KMS-11 (cell line): ENCODE results near the gene FAM216A.

ENCODE experiments used
- H2AFZ ChIP-seq: fragments of 200-600 bp; sonication (generic); 2 replicates; pipeline ENCODE4 v1.6.1; 2016; ENCODE audit warnings: antibody characterized with exemption, mixed run types, low read depth
- H3K27ac ChIP-seq: fragments of 200-600 bp; sonication (generic); 2 replicates; pipeline ENCODE4 v1.6.1; 2016; ENCODE audit warnings: mild to moderate bottlenecking, mixed run types
- H3K27me3 ChIP-seq: fragments of 200-600 bp; sonication (generic); 2 replicates; pipeline ENCODE4 v1.6.1; 2017; ENCODE audit warnings: mild to moderate bottlenecking, low read depth, mixed run types, moderate library complexity; ENCODE audit not compliant: insufficient read depth
- H3K36me3 ChIP-seq: fragments of 200-600 bp; sonication (generic); 2 replicates; pipeline ENCODE4 v1.6.1; 2017; ENCODE audit warnings: mild to moderate bottlenecking, mixed run types; ENCODE audit not compliant: insufficient read depth
- H3K4me1 ChIP-seq: fragments of 200-600 bp; sonication (generic); 2 replicates; pipeline ENCODE4 v1.6.1; 2016; ENCODE audit warnings: mild to moderate bottlenecking, low read depth, mixed run types; ENCODE audit not compliant: poor library complexity, severe bottlenecking
- H3K4me2 ChIP-seq: fragments of 200-600 bp; sonication (generic); 2 replicates; pipeline ENCODE4 v1.7.0; 2016; ENCODE audit warnings: mild to moderate bottlenecking, mixed run types
- H3K4me3 ChIP-seq: fragments of 200-600 bp; sonication (generic); IDR thresholded peaks from 2 replicates; pipeline ENCODE4 v1.6.1; 2017; ENCODE audit warnings: low read depth, low read length, mixed read lengths; ENCODE audit not compliant: insufficient read depth
- H3K79me2 ChIP-seq: fragments of 200-600 bp; sonication (generic); 2 replicates; pipeline ENCODE4 v1.6.1; 2016; ENCODE audit warnings: low read depth, mixed run types; ENCODE audit not compliant: insufficient read depth
- H3K9ac ChIP-seq: fragments of 200-600 bp; sonication (generic); 2 replicates; pipeline ENCODE4 v1.6.1; 2016; ENCODE audit warnings: mild to moderate bottlenecking, mixed run types
- H4K20me1 ChIP-seq: fragments of 200-600 bp; sonication (generic); 2 replicates; pipeline ENCODE4 v1.6.1; 2016; ENCODE audit warnings: mild to moderate bottlenecking, mixed run types; ENCODE audit not compliant: insufficient read depth
- CTCF ChIP-seq: fragments of 200-600 bp; sonication (generic); conservative IDR thresholded peaks from 2 replicates; pipeline ENCODE4 v1.6.1; 2017; ENCODE audit warnings: low read depth, mild to moderate bottlenecking, antibody characterized with exemption, low read length, moderate library complexity, mixed read lengths

The FAM216A gene

GRCh38 chr12:110528277-110528839 lies 59.7 kb downstream of the FAM216A start:
- H3K9ac ChIP-seq: no peak overlapping the region
- no peaks in the 10 kb centered on the region for H3K79me2 ChIP-seq
- H3K4me1 ChIP-seq: peaks cover 27% of the 10 kb centered on the region
- no peaks in the 10 kb centered on the region for H3K36me3 ChIP-seq
- no peak overlapping the region for H2AFZ ChIP-seq
- no peak overlapping the region for H3K4me3 ChIP-seq
- H4K20me1 ChIP-seq: no peaks in the 10 kb centered on the region
- no peak overlapping the region for H3K4me2 ChIP-seq
- TF ChIP-seq CTCF: no peak
- no peaks in the 10 kb centered on the region for H3K27me3 ChIP-seq
- H3K27ac ChIP-seq: no peak overlapping the region

DNA sequence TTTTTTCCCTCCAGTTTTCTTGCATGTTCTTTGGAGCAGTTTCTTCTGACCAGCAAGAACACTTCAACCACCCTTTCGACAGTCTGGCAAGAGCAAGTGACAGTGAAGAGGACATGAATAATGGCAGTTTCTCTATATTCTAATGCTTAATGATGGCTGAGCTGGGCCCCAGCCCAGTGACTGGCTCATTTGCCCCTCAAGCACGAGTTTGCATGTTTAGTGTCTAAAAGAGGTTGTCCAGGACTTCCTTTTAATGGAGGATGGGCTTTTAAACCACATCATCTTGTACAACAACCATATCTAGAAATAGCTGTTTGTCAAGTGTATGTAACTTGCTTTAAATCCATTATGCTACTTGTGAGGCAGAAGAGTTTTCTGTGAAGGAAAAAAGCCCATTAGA lies 61.9 kb downstream of the FAM216A start:
- Histone ChIP-seq H4K20me1 (no peaks in the 10 kb centered on the region), H3K27ac (no peak overlapping the region), H3K4me3 (no peak overlapping the region), H3K36me3 (no peaks in the 10 kb centered on the region), H3K9ac (no peak overlapping the region), H2AFZ (no peak overlapping the region), H3K4me2 (no peak overlapping the region), H3K4me1 (peaks cover 41% of the 10 kb centered on the region), H3K27me3 (no peaks in the 10 kb centered on the region), H3K79me2 (no peaks in the 10 kb centered on the region)
- TF ChIP-seq CTCF: no peak

GRCh38 chr12:110531741-110532333 lies 63.2 kb downstream of the FAM216A start:
- no peak for TF ChIP-seq CTCF
- H3K79me2 ChIP-seq: no peaks in the 10 kb centered on the region
- H3K27me3 ChIP-seq: no peaks in the 10 kb centered on the region
- no peaks in the 10 kb centered on the region for H4K20me1 ChIP-seq
- no peak overlapping the region for H3K4me3 ChIP-seq
- no peaks in the 10 kb centered on the region for H3K36me3 ChIP-seq
- no peak overlapping the region for H2AFZ ChIP-seq
- H3K4me2 ChIP-seq: peak overlapping the region; percentile 49
- peaks cover 41% of the 10 kb centered on the region for H3K4me1 ChIP-seq
- H3K9ac ChIP-seq: no peak overlapping the region
- H3K27ac ChIP-seq: peak overlapping the region; percentile 38

DNA sequence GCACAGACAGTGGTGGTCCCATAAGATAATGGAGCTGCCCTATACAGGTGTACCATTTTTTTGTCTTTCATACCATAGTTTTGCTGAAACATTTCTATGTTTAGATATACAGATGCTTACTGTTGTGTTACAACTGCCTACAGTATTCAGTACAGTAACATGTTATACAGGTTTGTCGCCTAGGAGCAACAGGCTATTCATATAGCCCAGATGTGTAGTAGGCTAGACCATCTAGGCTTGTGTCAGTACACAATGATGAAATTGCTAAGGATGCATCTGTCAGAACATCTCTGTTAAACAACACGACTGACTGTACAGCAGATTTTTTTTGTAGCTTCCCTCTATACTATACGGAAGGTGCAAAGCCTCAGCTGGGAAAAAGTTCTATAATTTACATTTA lies 64.0 kb downstream of the FAM216A start:
- Histone ChIP-seq H2AFZ (no peak overlapping the region), H3K4me3 (no peak overlapping the region), H4K20me1 (no peaks in the 10 kb centered on the region), H3K79me2 (no peaks in the 10 kb centered on the region), H3K36me3 (no peaks in the 10 kb centered on the region), H3K4me2 (peak overlapping the region; percentile 49; the same call in 1 of the 2 replicates), H3K4me1 (peaks cover 41% of the 10 kb centered on the region), H3K27me3 (no peaks in the 10 kb centered on the region), H3K9ac (no peak overlapping the region), H3K27ac (peak overlapping the region; percentile 38; the same call in 1 of the 2 replicates)
- no peak for TF ChIP-seq CTCF
